OCI-M1 (cell line): Measurements from ENCODE around the gene GSTT2B.
"Not testable (repeated sequence)": the region's sequence is repeated elsewhere in the genome, so short reads cannot be mapped to it uniquely, and the experiment has no call there.

Source experiments
- DNase-seq: peaks from one replicate; lab custom pipeline; 2025; lab: John Stamatoyannopoulos, UW

Gene GSTT2B

GRCh38 chr22:23984430-23984829 is 23.4 kb upstream of the GSTT2B start:
- DNase-seq = peak; percentile 38

DNA sequence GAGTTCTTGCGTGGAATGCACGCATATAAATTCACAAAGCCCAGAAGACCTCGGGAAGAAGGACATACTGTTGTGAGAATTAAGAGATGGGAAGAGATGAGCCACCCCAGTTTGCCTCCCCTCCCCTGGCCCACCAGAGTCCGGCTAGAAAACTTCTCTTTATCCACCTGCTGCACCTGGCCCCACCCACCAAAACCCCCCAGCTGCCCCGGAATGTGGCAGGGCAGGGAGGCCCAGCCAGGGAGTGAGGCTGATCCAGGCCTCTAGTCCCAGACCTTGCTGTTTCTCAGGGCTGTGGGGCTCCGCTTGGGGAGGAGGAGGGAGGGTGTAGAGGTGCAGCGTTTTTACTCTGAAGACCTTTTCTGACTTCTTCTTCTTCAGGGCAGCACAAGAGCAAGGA is 19.6 kb upstream of the GSTT2B start:
- DNase-seq = not testable (repeated sequence)

- not testable (repeated sequence) for DNase-seq
Measured at GRCh38 chr22:23979557-23980240, 18.7 kb upstream of the GSTT2B start, which contains the start of gene GSTT2. Gene GSTT2 (plus strand): TSS chr22:23980134.

GRCh38 chr22:23977304-23977703 is 16.3 kb upstream of the GSTT2B start:
- DNase-seq = not testable (repeated sequence)

DNA sequence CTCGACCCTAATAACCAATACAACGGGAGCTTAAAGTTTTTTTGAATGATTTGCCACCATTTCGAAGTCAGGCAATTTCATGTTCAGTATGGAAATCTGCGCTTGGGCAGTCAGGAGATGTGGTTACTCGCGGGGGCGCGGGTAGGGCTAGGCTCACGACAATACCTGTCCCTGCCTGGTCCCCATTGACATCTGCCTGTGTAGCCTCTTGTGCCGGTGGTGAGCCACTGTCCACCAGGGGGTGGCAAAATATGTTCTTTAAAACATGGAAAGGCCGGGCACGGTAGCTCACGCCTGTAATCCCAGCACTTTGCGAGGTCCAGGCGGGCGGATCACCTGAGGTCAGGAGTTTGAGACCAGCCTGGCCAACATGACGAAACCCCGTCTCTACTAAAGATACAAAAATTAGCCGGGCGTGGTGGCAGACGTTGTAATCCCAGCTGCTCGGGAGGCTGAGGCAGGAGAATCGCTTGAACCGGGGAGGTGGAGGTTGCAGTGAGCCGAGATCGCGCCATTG is 13.9 kb upstream of the GSTT2B start:
- not testable (repeated sequence) for DNase-seq

DNA sequence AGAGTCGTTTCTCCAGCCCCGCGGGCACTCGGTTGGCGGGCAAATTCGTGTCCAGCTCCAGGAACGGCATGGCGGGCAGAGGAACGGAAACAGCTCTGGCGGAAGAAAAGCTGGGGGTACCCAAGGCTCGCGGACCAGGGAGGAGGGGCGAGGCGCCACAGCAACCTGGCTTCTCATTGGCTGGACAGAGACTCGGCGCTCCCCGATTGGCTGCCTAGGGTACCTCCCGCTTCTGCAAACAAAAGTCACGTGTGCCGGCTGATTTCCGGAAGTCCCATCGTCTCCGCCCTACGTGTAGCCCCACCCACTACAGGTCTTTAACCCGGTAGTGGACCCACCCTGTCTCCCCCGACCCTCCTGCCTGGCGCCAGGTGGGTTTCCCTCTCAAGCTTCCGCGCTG is 13.3 kb upstream of the GSTT2B start, which contains the start of gene DDT:
TSS of gene DDT (minus strand) at position 97 of the 400 bp plus-strand sequence. CDS start at position 70, 27 bp downstream.
- DNase-seq = not testable (repeated sequence)

GRCh38 chr22:23971927-23972326 is 10.9 kb upstream of the GSTT2B start:
- DNase-seq = not testable (repeated sequence)

GRCh38 chr22:23970816-23971486 is 10.0 kb upstream of the GSTT2B start:
- peak; percentile 20 for DNase-seq

- no peak for DNase-seq
Measured at GRCh38 chr22:23970201-23970641, 9.2 kb upstream of the GSTT2B start.

DNA sequence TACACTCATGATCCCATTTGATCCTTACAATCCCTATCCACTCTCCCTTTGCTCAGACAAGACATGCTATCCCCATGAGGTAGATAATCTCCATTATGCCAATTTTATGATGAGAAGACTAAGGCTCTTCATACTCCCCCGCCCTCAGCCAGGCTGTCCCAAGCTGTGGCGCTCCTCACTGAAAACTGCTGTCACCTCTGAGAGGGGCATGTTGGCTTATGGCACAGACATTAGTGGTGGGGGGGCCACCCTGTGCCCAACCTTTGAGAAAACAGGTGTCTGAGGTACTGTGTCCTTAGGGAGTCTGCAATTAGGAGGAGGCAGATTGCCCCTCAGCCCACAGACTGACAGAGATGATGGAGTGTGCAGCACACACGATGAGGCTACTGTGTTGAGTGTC is 8.1 kb upstream of the GSTT2B start:
- no peak for DNase-seq

- DNase-seq = not testable (repeated sequence)
Measured at GRCh38 chr22:23966568-23966967, 5.6 kb upstream of the GSTT2B start, which contains the start of gene DDTL. Gene DDTL (plus strand): TSS chr22:23966888. CDS start chr22:23966915, 27 bp downstream.

- DNase-seq = not testable (repeated sequence)
Measured at GRCh38 chr22:23966094-23966493, 5.1 kb upstream of the GSTT2B start.

GRCh38 chr22:23956301-23956900 is 4.6 kb downstream of the GSTT2B start:
- peak; percentile 93 for DNase-seq

- not testable (repeated sequence) for DNase-seq
Measured at GRCh38 chr22:23955886-23956285, 5.1 kb downstream of the GSTT2B start.

DNA sequence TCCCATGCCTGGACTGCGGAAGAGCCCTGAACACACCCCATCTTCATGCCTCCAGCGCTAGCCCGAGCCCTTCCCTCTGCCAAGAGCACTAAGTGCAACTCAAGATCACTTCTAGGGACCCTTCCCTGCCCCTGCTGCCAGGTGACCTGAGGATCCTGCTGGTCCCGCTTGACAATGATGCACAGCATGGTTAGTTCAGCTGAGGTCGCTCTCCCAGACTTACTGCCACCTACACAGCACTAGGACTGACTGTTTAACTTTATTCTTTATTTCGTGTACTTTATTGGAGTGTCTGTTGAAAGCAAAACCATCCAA is 6.0 kb downstream of the GSTT2B start:
- not testable (repeated sequence) for DNase-seq

- not testable (repeated sequence) for DNase-seq
Measured at GRCh38 chr22:23954193-23954990, 6.6 kb downstream of the GSTT2B start.

GRCh38 chr22:23953485-23953884 is 7.5 kb downstream of the GSTT2B start:
- DNase-seq = not testable (repeated sequence)

DNA sequence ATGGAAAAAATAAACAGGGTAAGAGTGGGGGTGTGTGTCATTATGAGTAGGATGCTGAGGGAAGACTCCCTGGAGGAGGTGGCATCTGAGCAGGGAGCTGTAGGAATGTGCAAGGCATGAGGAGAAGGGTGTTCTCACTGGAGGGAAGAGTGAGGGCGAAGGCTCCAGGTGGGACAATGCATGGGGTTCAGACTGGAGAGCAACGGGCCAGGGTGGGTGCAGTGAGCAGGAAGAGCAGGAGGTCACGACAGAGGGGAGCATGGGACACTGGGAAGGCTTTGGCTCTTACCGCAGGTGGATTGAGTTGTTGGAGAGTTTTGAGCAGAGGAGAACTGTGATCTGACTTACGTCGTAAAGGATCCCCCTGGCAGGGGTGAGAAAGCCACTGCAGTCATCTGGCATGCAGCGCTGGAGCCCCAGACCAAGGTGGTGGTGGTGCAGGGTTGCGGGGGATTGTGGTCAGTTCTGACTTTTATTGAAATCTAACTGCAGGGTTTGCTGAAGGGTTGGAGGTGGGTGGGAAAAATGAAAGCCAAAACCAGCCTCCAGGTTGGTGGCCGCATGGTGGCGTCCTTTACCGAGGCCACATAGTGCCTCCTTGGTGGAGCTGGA is 8.1 kb downstream of the GSTT2B start:
- not testable (repeated sequence) for DNase-seq

DNA sequence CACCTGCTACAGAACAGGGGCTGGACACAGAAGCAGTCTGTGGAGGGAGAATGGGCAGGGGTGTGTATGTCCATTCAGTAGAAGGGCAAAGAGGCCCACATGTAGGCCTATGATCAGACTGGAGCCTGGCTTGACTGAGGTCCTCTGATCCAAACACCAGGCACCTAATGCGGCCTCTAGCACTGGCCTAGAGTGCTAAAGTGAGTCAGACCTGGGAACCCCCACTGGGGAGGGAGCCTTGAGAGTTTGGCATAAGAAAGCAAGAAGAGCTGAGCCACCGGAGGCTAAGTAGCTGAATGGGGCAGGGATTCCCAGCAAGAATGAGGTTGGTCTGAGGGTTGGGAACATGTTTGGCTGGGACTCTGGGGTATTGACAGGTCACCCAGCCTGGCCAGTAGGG is 9.6 kb downstream of the GSTT2B start:
- not testable (repeated sequence) for DNase-seq

DNA sequence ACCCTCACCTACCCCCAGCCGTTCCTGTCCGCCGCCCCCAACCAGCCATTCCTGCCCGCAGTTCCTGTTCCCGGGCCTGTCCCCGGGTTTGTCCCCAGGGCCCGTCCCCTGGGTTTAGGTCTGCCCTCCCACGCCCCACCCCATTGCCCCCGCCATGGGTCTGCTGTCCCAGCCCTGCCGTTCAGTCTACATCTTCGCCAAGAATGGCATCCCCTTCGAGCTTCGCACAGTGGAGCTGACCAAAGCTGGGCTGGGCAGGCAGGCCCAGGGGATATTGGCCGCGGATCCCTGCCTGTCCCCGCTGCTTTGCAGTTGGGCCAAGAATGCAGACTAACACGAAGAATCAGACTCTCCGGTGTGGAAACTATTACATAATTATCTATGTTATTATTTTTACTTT is 11.2 kb downstream of the GSTT2B start:
- not testable (repeated sequence) for DNase-seq

DNA sequence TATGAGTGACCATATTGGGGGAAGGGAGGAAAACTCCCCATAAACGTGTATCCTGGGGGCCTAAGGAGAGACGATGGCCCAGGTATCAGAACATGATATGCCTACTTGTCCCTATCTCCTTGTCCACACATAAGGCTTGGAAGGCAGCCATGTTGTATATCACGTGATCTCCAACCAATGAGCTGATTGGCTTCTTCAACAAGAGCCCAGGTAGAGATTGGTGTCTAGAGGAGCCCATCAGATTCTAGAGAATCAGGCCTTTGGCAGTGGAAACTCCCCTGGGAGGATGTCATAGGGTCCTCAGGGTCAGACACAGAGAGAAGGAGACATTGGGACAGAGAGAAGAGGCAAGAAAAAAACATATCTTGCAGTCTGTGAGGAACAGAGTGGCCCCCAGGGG is 13.6 kb downstream of the GSTT2B start:
- DNase-seq = peak; percentile 62
